Trophoblast cell (in vitro differentiated cells and primary cell): ENCODE results near the gene FOXL1.

Experiments used
- DNase-seq, 2 donors: peaks; one replicate each; pipeline ENCODE4 v3.0.0-alpha.2; 2016
- H2AFZ ChIP-seq: 2 replicates; pipeline ENCODE4 v1.6.1; 2013; ENCODE audit warnings: low read length, moderate library complexity, mild to moderate bottlenecking; ENCODE audit not compliant: insufficient read depth, poor library complexity
- H2AK5ac ChIP-seq: 2 replicates; pipeline ENCODE4 v1.6.1; 2013; ENCODE audit warnings: mild to moderate bottlenecking, low read length
- H2BK120ac ChIP-seq: 2 replicates; pipeline ENCODE4 v1.6.1; 2013; ENCODE audit warnings: low read length, mild to moderate bottlenecking, moderate library complexity; ENCODE audit not compliant: insufficient read depth, poor library complexity
- H2BK12ac ChIP-seq: 2 replicates; pipeline ENCODE4 v1.6.1; 2013; ENCODE audit warnings: mild to moderate bottlenecking, low read length, moderate library complexity
- H2BK5ac ChIP-seq: 2 replicates; pipeline ENCODE4 v1.6.1; 2013; ENCODE audit warnings: low read length, low read depth, moderate library complexity, mild to moderate bottlenecking; ENCODE audit not compliant: poor library complexity
- H3K14ac ChIP-seq: 2 replicates; pipeline ENCODE4 v1.6.1; 2013; ENCODE audit warnings: mild to moderate bottlenecking, low read length
- H3K18ac ChIP-seq: 2 replicates; pipeline ENCODE4 v1.6.1; 2013; ENCODE audit warnings: mild to moderate bottlenecking, low read length
- H3K23ac ChIP-seq: 2 replicates; pipeline ENCODE4 v1.6.1; 2013; ENCODE audit warnings: low read length
- H3K27ac ChIP-seq: 2 replicates; pipeline ENCODE4 v1.5.1; 2013; ENCODE audit warnings: low read depth, mild to moderate bottlenecking, inconsistent platforms, low read length, moderate library complexity
- H3K27me3 ChIP-seq: 2 replicates; pipeline ENCODE4 v1.6.1; 2013; ENCODE audit warnings: inconsistent platforms, mild to moderate bottlenecking, low read length, moderate library complexity; ENCODE audit not compliant: insufficient read depth
- H3K36me3 ChIP-seq, 2 experiments: 1 replicate in 1 of 2; 2 replicates in 1 of 2; pipeline ENCODE4 v1.6.1; 2013; ENCODE audit warnings: low read length in 2 of 2, mild to moderate bottlenecking in 2 of 2, moderate library complexity in 1 of 2; ENCODE audit not compliant: insufficient read depth in 2 of 2, control insufficient read depth in 1 of 2
- H3K4ac ChIP-seq: 2 replicates; pipeline ENCODE4 v1.6.1; 2013; ENCODE audit warnings: low read depth, mild to moderate bottlenecking, low read length, moderate library complexity
- H3K4me1 ChIP-seq, 2 experiments: 1 replicate in 1 of 2; 2 replicates in 1 of 2; pipeline ENCODE4 v1.6.1; 2013; ENCODE audit warnings: low read length in 2 of 2, mild to moderate bottlenecking in 2 of 2, moderate library complexity in 1 of 2; ENCODE audit not compliant: insufficient read depth in 2 of 2, control insufficient read depth in 1 of 2
- H3K4me2 ChIP-seq: 2 replicates; pipeline ENCODE4 v1.6.1; 2013; ENCODE audit warnings: inconsistent platforms, mild to moderate bottlenecking, low read length, moderate library complexity
- H3K4me3 ChIP-seq: 2 replicates; pipeline ENCODE4 v1.5.1; 2013; ENCODE audit warnings: mild to moderate bottlenecking, low read depth, low read length, inconsistent platforms
- H3K79me1 ChIP-seq: one replicate; pipeline ENCODE4 v1.6.1; 2013; ENCODE audit warnings: low read length
- H3K79me2 ChIP-seq: 2 replicates; pipeline ENCODE4 v1.6.1; 2013; ENCODE audit warnings: low read length, mild to moderate bottlenecking; ENCODE audit not compliant: control insufficient read depth, insufficient read depth, poor library complexity
- H3K9ac ChIP-seq: 2 replicates; pipeline ENCODE4 v1.6.1; 2013; ENCODE audit warnings: mild to moderate bottlenecking, low read length
- H3K9me3 ChIP-seq: 2 replicates; pipeline ENCODE4 v1.6.1; 2013; ENCODE audit warnings: low read depth, mild to moderate bottlenecking, control low read depth, inconsistent platforms, low read length; ENCODE audit not compliant: insufficient read depth
- H4K12ac ChIP-seq: 2 replicates; pipeline ENCODE4 v1.6.1; 2013; ENCODE audit warnings: low read depth, mild to moderate bottlenecking, low read length, moderate library complexity
- H4K8ac ChIP-seq: 2 replicates; pipeline ENCODE4 v1.6.1; 2013; ENCODE audit warnings: low read depth, mild to moderate bottlenecking, low read length, moderate library complexity
- H4K91ac ChIP-seq: one replicate; pipeline ENCODE4 v1.6.1; 2013; ENCODE audit warnings: low read depth, mild to moderate bottlenecking, low read length, moderate library complexity
- WGBS: extraction: QIAGEN DNeasy Blood & Tissue Kit; methylation state at CpG from one replicate; pipeline ENCODE4 v1.1.7; 2013; ENCODE audit warnings: missing lambda C conversion rate; ENCODE audit not compliant: insufficient read length, insufficient coverage; ENCODE audit errors: extremely low coverage; 5-methylcytosine and 5-hydroxymethylcytosine counted together

FOXL1 gene

GRCh38 chr16:86549893-86550190 lies 28.5 kb upstream of the FOXL1 start:
- Histone ChIP-seq H3K18ac (no peak overlapping the region), H3K4ac (no peak overlapping the region), H3K9me3 (no peaks in the 10 kb centered on the region), H3K27me3 (no peaks in the 10 kb centered on the region), H3K23ac (no peak overlapping the region), H3K4me2 (no peak overlapping the region), H4K8ac (no peak overlapping the region), H3K79me1 (peaks cover 2% of the 10 kb centered on the region), H3K14ac (no peak overlapping the region), H3K79me2 (peaks cover 2% of the 10 kb centered on the region), H4K12ac (no peak overlapping the region), H2AK5ac (no peak overlapping the region), H3K4me3 (no peak overlapping the region), H2AFZ (no peak overlapping the region), H3K4me1 (peaks cover 0 to 3% of the 10 kb centered on the region in 2 experiments), H3K36me3 (peaks cover 14 to 35% of the 10 kb centered on the region in 2 experiments), H4K91ac (no peak overlapping the region), H3K9ac (no peak overlapping the region), H2BK5ac (no peak overlapping the region), H2BK120ac (no peak overlapping the region), H3K27ac (no peak overlapping the region), H2BK12ac (no peak overlapping the region)
- DNase-seq: peak; percentile 7 to 21
- no CpG with 5 or more reads among the region's 7 CpGs for WGBS

- Histone ChIP-seq H3K9me3 (no peaks in the 10 kb centered on the region), H3K14ac (no peak overlapping the region), H3K4me1 (peaks cover 0 to 3% of the 10 kb centered on the region in 2 experiments), H3K79me1 (peaks cover 4% of the 10 kb centered on the region), H3K23ac (no peak overlapping the region), H2AK5ac (no peak overlapping the region), H4K8ac (no peak overlapping the region), H4K91ac (no peak overlapping the region), H2AFZ (no peak overlapping the region), H2BK5ac (no peak overlapping the region), H3K79me2 (peaks cover 3% of the 10 kb centered on the region), H2BK120ac (no peak overlapping the region), H3K18ac (no peak overlapping the region), H3K4me2 (no peak overlapping the region), H3K4ac (no peak overlapping the region), H3K4me3 (no peak overlapping the region), H3K9ac (no peak overlapping the region), H3K36me3 (peaks cover 14 to 35% of the 10 kb centered on the region in 2 experiments), H3K27ac (no peak overlapping the region), H3K27me3 (no peaks in the 10 kb centered on the region), H2BK12ac (no peak overlapping the region), H4K12ac (no peak overlapping the region)
- WGBS: no CpG with 5 or more reads among the region's 5 CpGs
- DNase-seq: no peak
Measured at GRCh38 chr16:86550281-86550680, 28.1 kb upstream of the FOXL1 start.

GRCh38 chr16:86553356-86553755 lies 25.0 kb upstream of the FOXL1 start:
- Histone ChIP-seq H3K27ac (no peak overlapping the region), H3K4ac (no peak overlapping the region), H2AFZ (no peak overlapping the region), H2AK5ac (no peak overlapping the region), H2BK5ac (no peak overlapping the region), H3K4me3 (no peak overlapping the region), H3K27me3 (no peaks in the 10 kb centered on the region), H4K8ac (no peak overlapping the region), H3K9ac (no peak overlapping the region), H3K14ac (no peak overlapping the region), H3K79me1 (peaks cover 7% of the 10 kb centered on the region), H2BK120ac (no peak overlapping the region), H4K91ac (no peak overlapping the region), H3K4me2 (no peak overlapping the region), H3K79me2 (peaks cover 3% of the 10 kb centered on the region), H4K12ac (no peak overlapping the region), H3K18ac (no peak overlapping the region), H3K4me1 (peaks cover 3 to 6% of the 10 kb centered on the region in 2 experiments), H3K9me3 (no peaks in the 10 kb centered on the region), H3K36me3 (peaks cover 6 to 17% of the 10 kb centered on the region in 2 experiments), H3K23ac (no peak overlapping the region), H2BK12ac (no peak overlapping the region)
- DNase-seq: no peak
- no CpG with 5 or more reads among the region's 22 CpGs for WGBS

- H3K9me3 ChIP-seq: no peaks in the 10 kb centered on the region
- H3K36me3 ChIP-seq: peaks cover 6 to 14% of the 10 kb centered on the region in 2 experiments
- H2BK5ac ChIP-seq: peak overlapping the region; percentile 83
- peaks cover 3 to 6% of the 10 kb centered on the region in 2 experiments for H3K4me1 ChIP-seq
- no peak for DNase-seq
- no peak overlapping the region for H3K27ac ChIP-seq
- H3K14ac ChIP-seq: peak overlapping the region; percentile 97
- H3K27me3 ChIP-seq: no peaks in the 10 kb centered on the region
- H3K18ac ChIP-seq: peak overlapping the region; percentile 69
- peak overlapping the region; percentile 74 for H3K4me2 ChIP-seq
- H2AK5ac ChIP-seq: peak overlapping the region; percentile 50
- peak overlapping the region; percentile 73 for H2BK120ac ChIP-seq
- H4K8ac ChIP-seq: peak overlapping the region; percentile 99
- H3K79me1 ChIP-seq: peaks cover 7% of the 10 kb centered on the region
- H2AFZ ChIP-seq: peak overlapping the region; percentile 82
- H3K4ac ChIP-seq: peak overlapping the region; percentile 80
- H4K91ac ChIP-seq: peak overlapping the region; percentile 93
- peaks cover 3% of the 10 kb centered on the region for H3K79me2 ChIP-seq
- WGBS: no CpG with 5 or more reads among the region's 10 CpGs
- peak overlapping the region; percentile 90 for H4K12ac ChIP-seq
- H3K9ac ChIP-seq: peak overlapping the region; percentile 97
- H3K23ac ChIP-seq: no peak overlapping the region
- no peak overlapping the region for H2BK12ac ChIP-seq
- H3K4me3 ChIP-seq: peak overlapping the region; percentile 89
Measured at GRCh38 chr16:86554599-86554916, 23.8 kb upstream of the FOXL1 start.
